A673 (cell line): ENCODE measurements around the gene RPTOR. TPM values are rescaled to one million over a fixed set of nuclear protein-coding genes. Genes with fewer than 3 reads are reported as not detected.

Experiments used
- BruUV-seq: library from RNA; stranded (reverse); fragments of 400-500 nt; replicated peaks from 2 replicates; lab custom pipeline; 2021; lab: Mats Ljungman, UMichigan
- CTCF ChIA-PET: fragments of 300-600 bp; sonication (Branson Sonifier 250); formaldehyde crosslinking; loops from one replicate; lab custom pipeline; 2022; ENCODE audit warnings: antibody characterized with exemption; lab: Charles Lee
- POLR2A ChIA-PET: fragments of 300-600 bp; sonication (Branson Sonifier 250); formaldehyde crosslinking; loops from one replicate; lab custom pipeline; 2022; ENCODE audit warnings: antibody characterized with exemption; ENCODE audit not compliant: low non-redundant PET; lab: Charles Lee
- DNase-seq: peaks from one replicate; pipeline ENCODE4 v3.0.0-alpha.2; 2015; ENCODE audit warnings: low spot score
- H3K27ac ChIP-seq: fragments of 200-600 bp; sonication (generic); 2 replicates; pipeline ENCODE4 v1.5.1; 2016; ENCODE audit warnings: mixed run types, low read depth, mild to moderate bottlenecking, mixed read lengths, antibody characterized with exemption, low read length; ENCODE audit not compliant: poor library complexity, severe bottlenecking
- H3K27me3 ChIP-seq: fragments of 200-600 bp; sonication (generic); replicated peaks from 2 replicates; pipeline ENCODE4 v1.6.1; 2017; ENCODE audit warnings: mixed run types, low read depth, mild to moderate bottlenecking, mixed read lengths, antibody characterized with exemption, low read length; ENCODE audit not compliant: insufficient read depth, poor library complexity
- H3K36me3 ChIP-seq: fragments of 200-600 bp; sonication (generic); 2 replicates; pipeline ENCODE4 v1.6.1; 2016; ENCODE audit warnings: mixed run types, mild to moderate bottlenecking, mixed read lengths, antibody characterized with exemption, low read length; ENCODE audit not compliant: insufficient read depth, poor library complexity, severe bottlenecking
- H3K4me1 ChIP-seq: fragments of 200-600 bp; sonication (generic); 2 replicates; pipeline ENCODE4 v1.6.1; 2017; ENCODE audit warnings: mixed run types, mild to moderate bottlenecking, mixed read lengths, antibody characterized with exemption, low read length; ENCODE audit not compliant: insufficient read depth, poor library complexity, severe bottlenecking
- H3K4me3 ChIP-seq: fragments of 200-600 bp; sonication (generic); 2 replicates; pipeline ENCODE4 v1.5.1; 2016; ENCODE audit warnings: low read depth, mixed run types, mild to moderate bottlenecking, mixed read lengths, low read length; ENCODE audit not compliant: poor library complexity, severe bottlenecking
- H3K9me3 ChIP-seq: fragments of 200-600 bp; sonication (generic); 2 replicates; pipeline ENCODE4 v1.6.1; 2016; ENCODE audit warnings: mixed run types, low read depth, mild to moderate bottlenecking, mixed read lengths, antibody characterized with exemption, low read length; ENCODE audit not compliant: poor library complexity, severe bottlenecking
- CTCF ChIP-seq: fragments of 300-800, 200-600 bp; sonication (generic); conservative IDR thresholded peaks from 2 replicates; pipeline ENCODE4 v1.5.1; 2017; ENCODE audit warnings: low read depth, mild to moderate bottlenecking, antibody characterized with exemption, low read length, moderate library complexity, mixed read lengths
- EZH2 ChIP-seq: fragments of 200-600 bp; sonication (generic); IDR thresholded peaks from 2 replicates; pipeline ENCODE4 v1.6.1; 2017; ENCODE audit warnings: borderline replicate concordance, low read depth, mild to moderate bottlenecking, mixed read lengths, antibody characterized with exemption, low read length; ENCODE audit not compliant: poor library complexity, severe bottlenecking
- intact Hi-C: fragments of 100-400 bp; cut with micrococcal nuclease; formaldehyde crosslinking; loops from one replicate; pipeline ENCODE4 v1.10.0; 2022; ENCODE audit not compliant: unreplicated experiment
- total RNA-seq: library from RNA; stranded (reverse); gene quantifications from 2 replicates; pipeline ENCODE4 v1.2.3, GENCODE V29; 2021

The RPTOR gene
- total RNA-seq, 1 experiment from 2014 or later = 55.2 TPM

DNA sequence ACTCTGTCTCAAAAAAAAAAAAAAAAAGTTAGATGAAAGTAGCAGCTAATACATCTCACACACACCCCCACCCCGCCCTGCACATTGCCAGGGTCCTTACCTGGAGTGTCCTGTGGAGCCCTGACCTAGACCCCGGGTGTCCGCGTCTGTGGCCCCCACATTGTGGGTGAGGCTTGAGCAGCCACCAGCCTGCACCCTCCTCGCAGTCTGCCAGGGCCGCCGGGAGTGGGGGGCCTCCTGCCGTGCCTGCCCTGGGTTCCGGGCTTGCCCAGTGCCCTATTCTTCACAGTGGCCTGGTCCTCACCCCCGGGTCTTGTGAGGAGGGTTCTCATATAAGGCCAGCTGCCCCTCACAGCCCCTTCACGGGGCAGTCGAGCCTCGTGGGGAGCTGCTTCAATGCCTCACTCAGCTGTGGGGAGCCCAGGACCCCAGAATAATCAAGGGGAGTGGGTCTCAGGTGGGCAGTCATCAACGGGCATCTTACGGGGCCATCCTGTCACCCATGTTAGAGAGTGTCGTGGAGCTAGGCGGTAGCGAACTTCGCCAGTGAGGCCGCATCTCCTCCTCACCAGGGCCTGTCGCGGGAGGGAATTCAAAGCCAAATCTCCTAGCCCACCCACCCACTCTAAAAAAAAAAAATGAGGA lies 361.1 kb downstream of the RPTOR start:
- POLR2A ChIA-PET = no interaction called here

DNA sequence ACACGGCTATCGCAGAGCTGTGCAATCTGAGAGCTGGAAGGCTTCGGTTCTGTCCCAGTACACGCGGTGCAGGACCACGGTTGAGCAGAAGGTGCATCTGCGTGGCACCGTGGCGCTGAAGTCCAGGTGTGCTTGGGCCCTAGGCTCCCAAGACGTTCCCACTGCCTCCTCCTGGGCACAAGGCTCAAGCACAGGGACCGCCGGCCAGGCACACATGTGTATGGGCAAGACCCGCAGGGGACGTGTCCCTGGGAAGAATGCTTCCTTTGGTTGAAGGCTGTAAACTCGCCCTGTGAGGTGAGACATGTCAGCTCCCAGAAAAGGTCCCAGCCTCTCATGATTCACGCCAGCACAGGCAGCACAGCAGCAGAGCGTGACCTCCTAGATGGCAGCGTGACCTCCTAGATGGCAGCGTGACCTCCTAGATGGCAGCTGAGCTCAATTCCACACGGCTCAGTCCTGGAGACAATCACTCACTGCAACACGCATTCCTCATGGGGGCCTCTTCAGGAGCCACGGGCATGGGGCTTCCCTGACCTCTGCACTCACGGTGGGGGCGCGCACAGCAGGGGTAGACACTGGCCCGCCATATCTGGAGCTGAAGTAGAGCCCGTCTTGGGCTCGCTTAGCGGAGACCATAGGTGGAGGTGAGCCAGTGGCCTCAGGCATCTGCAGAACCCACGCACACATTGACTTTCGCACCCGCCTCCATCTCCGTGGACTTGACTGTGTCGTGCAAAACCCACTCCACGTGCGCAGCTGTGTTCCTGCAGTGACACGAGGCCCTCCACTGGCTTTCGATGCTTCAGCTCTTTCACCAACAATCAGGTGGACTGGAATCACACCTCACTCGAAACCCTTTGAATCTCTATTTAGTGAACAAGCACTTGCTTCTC lies 362.0 kb downstream of the RPTOR start:
- ChIA-PET POLR2A (no interaction called here), CTCF (no interaction called here)
- Histone ChIP-seq H3K27me3 (no peaks in the 10 kb centered on the region), H3K27ac (no peak overlapping the region), H3K36me3 (no peaks in the 10 kb centered on the region), H3K9me3 (no peaks in the 10 kb centered on the region), H3K4me1 (no peaks in the 10 kb centered on the region), H3K4me3 (no peak overlapping the region)
- no TSS peak for BruUV-seq
- TF ChIP-seq CTCF (no peak), EZH2 (no peak)
- no peak for DNase-seq
- intact Hi-C loops = no loop called here

More for the DNA sequence above, 361.1 kb downstream of the RPTOR start:
- DNase-seq = no peak
- H3K4me1 ChIP-seq = no peaks in the 10 kb centered on the region
- BruUV-seq = no TSS peak
- H3K4me3 ChIP-seq = no peak overlapping the region
- no peaks in the 10 kb centered on the region for H3K9me3 ChIP-seq
- no peak overlapping the region for H3K27ac ChIP-seq
- no peak for TF ChIP-seq CTCF
- no peak for TF ChIP-seq EZH2
- no peaks in the 10 kb centered on the region for H3K27me3 ChIP-seq
- intact Hi-C loops = no loop called here
- CTCF ChIA-PET = no interaction called here
- no peaks in the 10 kb centered on the region for H3K36me3 ChIP-seq

GRCh38 chr17:80907281-80907680 lies 362.6 kb downstream of the RPTOR start:
- POLR2A ChIA-PET = no interaction called here
- no peaks in the 10 kb centered on the region for H3K27me3 ChIP-seq
- no peaks in the 10 kb centered on the region for H3K9me3 ChIP-seq
- DNase-seq = no peak
- no peaks in the 10 kb centered on the region for H3K36me3 ChIP-seq
- H3K4me1 ChIP-seq = no peaks in the 10 kb centered on the region
- BruUV-seq = no TSS peak
- intact Hi-C loops = no loop called here
- CTCF ChIA-PET = no interaction called here
- no peak overlapping the region for H3K4me3 ChIP-seq
- no peak for TF ChIP-seq EZH2
- no peak for TF ChIP-seq CTCF
- no peak overlapping the region for H3K27ac ChIP-seq
